GM23338 (cell line): ENCODE results near the gene C2orf15. TPM values are rescaled to one million over a fixed set of nuclear protein-coding genes. Genes with fewer than 3 reads are reported as not detected.
"Not testable (repeated sequence)": the region's sequence is repeated elsewhere in the genome, so short reads cannot be mapped to it uniquely, and the experiment has no call there.

Experiments used
- ATAC-seq: fragments of 200-7000 bp; cut with Tn5 transposase; 3 replicates; pipeline ENCODE4 v1.9.1; 2020
- DNase-seq: peaks from one replicate; pipeline ENCODE4 v3.0.0-alpha.2; 2015; ENCODE audit warnings: low spot score
- H2AFZ ChIP-seq: fragments of 200-600 bp; sonication (generic); 2 replicates; pipeline ENCODE4 v1.8.0; 2016; ENCODE audit warnings: antibody characterized with exemption, mild to moderate bottlenecking, moderate library complexity
- H3F3A ChIP-seq: fragments of 200-600 bp; sonication (generic); replicated peaks from 2 replicates; pipeline ENCODE4 v1.8.0; 2017; ENCODE audit warnings: antibody characterized with exemption, mixed run types, low read depth
- H3K27ac ChIP-seq: fragments of 200-600 bp; sonication (generic); 2 replicates; pipeline ENCODE4 v1.6.1; 2016; ENCODE audit warnings: low read depth
- H3K27me3 ChIP-seq: fragments of 200-600 bp; sonication (generic); 2 replicates; pipeline ENCODE4 v1.8.0; 2016; ENCODE audit warnings: mild to moderate bottlenecking, mixed run types, moderate library complexity; ENCODE audit not compliant: insufficient read depth
- H3K36me3 ChIP-seq: fragments of 200-600 bp; sonication (generic); 2 replicates; pipeline ENCODE4 v1.8.0; 2016; ENCODE audit warnings: mild to moderate bottlenecking; ENCODE audit not compliant: insufficient read depth
- H3K4me1 ChIP-seq: fragments of 200-600 bp; sonication (generic); 2 replicates; pipeline ENCODE4 v1.8.0; 2016; ENCODE audit warnings: mild to moderate bottlenecking, moderate library complexity; ENCODE audit not compliant: insufficient read depth
- H3K4me2 ChIP-seq: fragments of 200-600 bp; sonication (generic); 2 replicates; pipeline ENCODE4 v1.7.1; 2017; ENCODE audit warnings: mixed run types
- H3K4me3 ChIP-seq: fragments of 200-600 bp; sonication (generic); 2 replicates; pipeline ENCODE4 v1.6.1; 2016; ENCODE audit warnings: mixed run types
- H3K79me2 ChIP-seq: fragments of 200-600 bp; sonication (generic); replicated peaks from 2 replicates; pipeline ENCODE4 v1.8.0; 2017; ENCODE audit warnings: mild to moderate bottlenecking; ENCODE audit not compliant: insufficient read depth
- H3K9me2 ChIP-seq: fragments of 200-600 bp; sonication (generic); 2 replicates; pipeline ENCODE4 v1.8.0; 2017; ENCODE audit not compliant: insufficient read depth
- H4K20me1 ChIP-seq: fragments of 200-600 bp; sonication (generic); replicated peaks from 2 replicates; pipeline ENCODE4 v1.8.0; 2017; ENCODE audit warnings: mild to moderate bottlenecking; ENCODE audit not compliant: insufficient read depth
- H3K27ac Mint-ChIP-seq: 2 replicates; pipeline ENCODE4 v1.8.0; 2020; ENCODE audit warnings: inconsistent platforms, mild to moderate bottlenecking, moderate library complexity, mixed read lengths
- H3K27me3 Mint-ChIP-seq: 3 replicates; pipeline ENCODE4 v1.8.0; 2022; ENCODE audit warnings: low read depth, mild to moderate bottlenecking, moderate library complexity, mixed read lengths, inconsistent platforms; ENCODE audit not compliant: insufficient read depth, poor library complexity
- H3K36me3 Mint-ChIP-seq: 3 replicates; pipeline ENCODE4 v1.8.0; 2021; ENCODE audit warnings: low read depth, mild to moderate bottlenecking, inconsistent platforms, moderate library complexity, mixed read lengths
- H3K4me1 Mint-ChIP-seq: 3 replicates; pipeline ENCODE4 v1.8.0; 2020; ENCODE audit warnings: mild to moderate bottlenecking, inconsistent platforms, mixed read lengths
- H3K4me3 Mint-ChIP-seq: 3 replicates; pipeline ENCODE4 v1.8.0; 2021; ENCODE audit warnings: moderate library complexity, mild to moderate bottlenecking, inconsistent platforms, mixed read lengths
- H3K9me3 Mint-ChIP-seq: 3 replicates; pipeline ENCODE4 v1.8.0; 2020; ENCODE audit warnings: moderate library complexity, mild to moderate bottlenecking, inconsistent platforms, mixed read lengths
- CTCF ChIP-seq, 2 experiments: fragments of 200-600 bp in 1 of 2; sonication (generic) in 1 of 2; conservative IDR thresholded peaks; 2 replicates each; pipeline versions ENCODE4 v1.5.1 to v1.6.1; 2016 to 2017; ENCODE audit warnings: antibody characterized with exemption in 2 of 2, low read depth in 2 of 2, mild to moderate bottlenecking in 2 of 2, moderate library complexity in 1 of 2
- EZH2 ChIP-seq: fragments of 200-600 bp; sonication (generic); IDR thresholded peaks from one replicate; pipeline ENCODE4 v1.8.0; 2017; ENCODE audit warnings: antibody characterized with exemption, mild to moderate bottlenecking, low read depth; ENCODE audit not compliant: unreplicated experiment
- NANOG ChIP-seq: IDR thresholded peaks from 2 replicates; pipeline ENCODE4 v1.6.1; 2016; ENCODE audit warnings: antibody characterized with exemption, borderline replicate concordance
- STAT1 ChIP-seq: IDR thresholded peaks from one replicate; pipeline ENCODE4 v1.6.1; 2016; ENCODE audit warnings: antibody characterized with exemption; ENCODE audit not compliant: unreplicated experiment
- ZNF114 ChIP-seq: fragments of 250-450 bp; sonication (Bioruptor Pico); IDR thresholded peaks from 2 replicates; pipeline ENCODE4 v1.5.0; 2020; ENCODE audit warnings: mild to moderate bottlenecking, moderate library complexity
- polyA plus RNA-seq: library from polyadenylated mRNA; unstranded; fragments of >200 nt; fragmentation: Nextera tagmentation; extraction: Ambion mirVana; gene quantifications from 2 replicates; pipeline ENCODE4 v1.2.1, GENCODE V29; 2016
- total RNA-seq: library from RNA; depleted of rRNA; stranded (reverse); fragments of >200 nt; shearing (Covaris generic); gene quantifications from 2 replicates; pipeline ENCODE4 v1.2.3, GENCODE V29; 2014
- TF ChIP-seq, protein P1 (sequence below): IDR thresholded peaks from one replicate; pipeline ENCODE4 v1.6.1; 2018; ENCODE audit warnings: antibody characterized with exemption; ENCODE audit not compliant: unreplicated experiment

C2orf15 gene
- total and polyA plus RNA-seq, 2 experiments from 2014 or later, result 7.9 to 8.4 TPM

DNA sequence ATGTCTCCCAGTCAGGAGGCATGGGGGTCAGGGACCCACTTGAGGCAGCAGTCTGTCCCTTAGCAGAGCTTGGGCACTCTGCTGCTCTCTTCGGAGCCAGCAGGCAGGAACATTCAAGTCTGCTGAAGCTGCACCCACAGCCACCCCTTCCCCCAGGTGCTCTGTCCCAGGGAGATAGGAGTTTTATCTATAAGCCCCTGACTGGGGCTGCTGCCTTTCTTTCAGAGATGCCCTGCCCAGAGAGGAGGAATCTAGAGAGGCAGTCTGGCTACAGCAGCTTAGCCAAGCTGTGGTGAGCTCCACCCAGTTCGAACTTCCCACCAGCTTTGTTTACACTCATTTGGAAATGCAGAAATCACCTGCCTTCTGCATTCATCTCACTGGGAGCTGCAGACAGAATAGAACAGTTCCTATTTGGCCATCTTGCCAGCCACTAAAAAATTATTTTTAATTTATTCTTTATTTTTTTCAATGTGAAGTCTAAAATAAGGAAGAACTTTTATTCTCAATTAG lies 6.4 kb upstream of the C2orf15 start:
- H3K27ac ChIP-seq, DNase-seq, H3K27ac Mint-ChIP-seq, H3K4me3 ChIP-seq, H3K4me2 ChIP-seq, H3K4me3 Mint-ChIP-seq, H3F3A ChIP-seq, H3K4me1 Mint-ChIP-seq, ATAC-seq, H3K9me2 ChIP-seq, H4K20me1 ChIP-seq, H3K27me3 Mint-ChIP-seq, H2AFZ ChIP-seq, H3K4me1 ChIP-seq, H3K27me3 ChIP-seq: not testable (repeated sequence)
- Mint-ChIP-seq H3K36me3 (peaks cover 74% of the 10 kb centered on the region), H3K9me3 (peaks cover 85% of the 10 kb centered on the region)
- peaks cover 25% of the 10 kb centered on the region; the same call in 1 of the 2 replicates for H3K36me3 ChIP-seq
- H3K79me2 ChIP-seq, result peaks cover 16% of the 10 kb centered on the region

GRCh38 chr2:99139003-99139402 lies 2.5 kb upstream of the C2orf15 start:
- TF ChIP-seq, protein P1, sequence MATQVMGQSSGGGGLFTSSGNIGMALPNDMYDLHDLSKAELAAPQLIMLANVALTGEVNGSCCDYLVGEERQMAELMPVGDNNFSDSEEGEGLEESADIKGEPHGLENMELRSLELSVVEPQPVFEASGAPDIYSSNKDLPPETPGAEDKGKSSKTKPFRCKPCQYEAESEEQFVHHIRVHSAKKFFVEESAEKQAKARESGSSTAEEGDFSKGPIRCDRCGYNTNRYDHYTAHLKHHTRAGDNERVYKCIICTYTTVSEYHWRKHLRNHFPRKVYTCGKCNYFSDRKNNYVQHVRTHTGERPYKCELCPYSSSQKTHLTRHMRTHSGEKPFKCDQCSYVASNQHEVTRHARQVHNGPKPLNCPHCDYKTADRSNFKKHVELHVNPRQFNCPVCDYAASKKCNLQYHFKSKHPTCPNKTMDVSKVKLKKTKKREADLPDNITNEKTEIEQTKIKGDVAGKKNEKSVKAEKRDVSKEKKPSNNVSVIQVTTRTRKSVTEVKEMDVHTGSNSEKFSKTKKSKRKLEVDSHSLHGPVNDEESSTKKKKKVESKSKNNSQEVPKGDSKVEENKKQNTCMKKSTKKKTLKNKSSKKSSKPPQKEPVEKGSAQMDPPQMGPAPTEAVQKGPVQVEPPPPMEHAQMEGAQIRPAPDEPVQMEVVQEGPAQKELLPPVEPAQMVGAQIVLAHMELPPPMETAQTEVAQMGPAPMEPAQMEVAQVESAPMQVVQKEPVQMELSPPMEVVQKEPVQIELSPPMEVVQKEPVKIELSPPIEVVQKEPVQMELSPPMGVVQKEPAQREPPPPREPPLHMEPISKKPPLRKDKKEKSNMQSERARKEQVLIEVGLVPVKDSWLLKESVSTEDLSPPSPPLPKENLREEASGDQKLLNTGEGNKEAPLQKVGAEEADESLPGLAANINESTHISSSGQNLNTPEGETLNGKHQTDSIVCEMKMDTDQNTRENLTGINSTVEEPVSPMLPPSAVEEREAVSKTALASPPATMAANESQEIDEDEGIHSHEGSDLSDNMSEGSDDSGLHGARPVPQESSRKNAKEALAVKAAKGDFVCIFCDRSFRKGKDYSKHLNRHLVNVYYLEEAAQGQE, result no peak
- TF ChIP-seq NANOG (no peak), STAT1 (no peak), ZNF114 (no peak), CTCF (conservative IDR thresholded peaks at IDR 0.05; ENCODE audit: low read depth in 2 of 2) (no peak), EZH2 (no peak)
- H3K9me2 ChIP-seq, result no peaks in the 10 kb centered on the region; the same call in 1 of the 2 replicates
- H3K27ac Mint-ChIP-seq, result no peak overlapping the region
- H3K4me2 ChIP-seq, result no peak overlapping the region
- H3K79me2 ChIP-seq, result peaks cover 16% of the 10 kb centered on the region
- no peak overlapping the region for H3K27ac ChIP-seq
- H3K4me1 Mint-ChIP-seq, result peaks cover 9% of the 10 kb centered on the region; the same call in 2 of the 3 replicates
- H3K4me3 Mint-ChIP-seq, result peak overlapping the region; percentile 30; the same call in 1 of the 3 replicates
- H3K27me3 Mint-ChIP-seq, result peaks cover 11% of the 10 kb centered on the region
- H3K36me3 ChIP-seq, result peaks cover 10% of the 10 kb centered on the region; the same call in 1 of the 2 replicates
- 0 out of 2 replicates have a peak, but pooled peaks cover 7% of the 10 kb centered on the region for H3K27me3 ChIP-seq
- peaks cover 42% of the 10 kb centered on the region for H3K36me3 Mint-ChIP-seq
- ATAC-seq, result no peak
- no peaks in the 10 kb centered on the region for H4K20me1 ChIP-seq
- H3K4me1 ChIP-seq, result peaks cover 17% of the 10 kb centered on the region
- no peak overlapping the region for H3K4me3 ChIP-seq
- H2AFZ ChIP-seq, result no peak overlapping the region
- peaks cover 46% of the 10 kb centered on the region for H3K9me3 Mint-ChIP-seq
- no peak for DNase-seq
- H3F3A ChIP-seq, result no peaks in the 10 kb centered on the region; the same call in 1 of the 2 replicates
